Inflammatory macrophage treated with lipopolysaccharide for 1 hour (primary cell): ENCODE results near the gene CAPN8.

ENCODE experiments used
- DNase-seq, 2 donors: peaks; one replicate each; pipeline ENCODE4 v3.0.0-alpha.2; 2020 to 2022

CAPN8 gene

GRCh38 chr1:223665592-223666312 is at the start of gene CAPN8:
CAPN8 (minus strand) TSS chr1:223665701; CDS start chr1:223665646, 55 bp downstream.
- DNase-seq: no peak

GRCh38 chr1:223714849-223715603 is 49.5 kb upstream of the CAPN8 start:
- DNase-seq: peak in 1 of 2 donors; percentile 51

- DNase-seq: no peak
Observed at GRCh38 chr1:223714421-223714724, 48.9 kb upstream of the CAPN8 start.

GRCh38 chr1:223713546-223714420 is 48.3 kb upstream of the CAPN8 start:
- DNase-seq: peak; percentile 50 to 51

- DNase-seq: peak; percentile 86 to 92
Observed at GRCh38 chr1:223712850-223713474, 47.5 kb upstream of the CAPN8 start.

GRCh38 chr1:223712194-223712849 is 46.8 kb upstream of the CAPN8 start, which contains the start of gene CAPN2:
CAPN2 (plus strand) TSS chr1:223712539; CDS start chr1:223712641, 102 bp downstream.
- DNase-seq: peak; percentile 77 to 83

GRCh38 chr1:223711747-223712193 is 46.3 kb upstream of the CAPN8 start:
- DNase-seq: no peak

GRCh38 chr1:223711173-223711572 is 45.7 kb upstream of the CAPN8 start:
- no peak for DNase-seq

GRCh38 chr1:223710179-223711133 is 45.0 kb upstream of the CAPN8 start:
- DNase-seq: no peak

GRCh38 chr1:223709598-223709997 is 44.1 kb upstream of the CAPN8 start:
- DNase-seq: no peak

GRCh38 chr1:223708651-223709268 is 43.3 kb upstream of the CAPN8 start:
- DNase-seq: no peak

- DNase-seq: no peak
Observed at GRCh38 chr1:223708001-223708359, 42.5 kb upstream of the CAPN8 start.

GRCh38 chr1:223707256-223708000 is 41.9 kb upstream of the CAPN8 start:
- peak in 1 of 2 donors; percentile 65 for DNase-seq

- DNase-seq: no peak
Observed at GRCh38 chr1:223706077-223706973, 40.8 kb upstream of the CAPN8 start.

GRCh38 chr1:223704921-223705878 is 39.7 kb upstream of the CAPN8 start:
- no peak for DNase-seq

- no peak for DNase-seq
Observed at GRCh38 chr1:223703668-223704013, 38.1 kb upstream of the CAPN8 start.
